PFSK-1 (cell line): ENCODE measurements around the gene ZC3H12A.

ENCODE experiments used
- FOXP2 ChIP-seq: optimal IDR thresholded peaks from 2 replicates; pipeline ENCODE3; 2011; ENCODE audit warnings: borderline replicate concordance, control low read depth, inconsistent platforms; ENCODE audit not compliant: insufficient read depth; ENCODE audit errors: extremely low read length, extremely low read depth
- POLR2AphosphoS5 ChIP-seq: IDR thresholded peaks from 2 replicates; pipeline ENCODE4 v1.6.1; 2012; ENCODE audit warnings: low read depth, mild to moderate bottlenecking, control low read depth, low read length, moderate library complexity
- REST ChIP-seq, 2 experiments: IDR thresholded peaks; 2 replicates each; pipeline versions ENCODE4 v1.6.1 to v1.8.0; 2011 to 2012; ENCODE audit warnings: low read depth in 2 of 2, low read length in 2 of 2, control low read depth in 1 of 2, inconsistent platforms in 1 of 2, mild to moderate bottlenecking in 1 of 2, moderate library complexity in 1 of 2; ENCODE audit not compliant: insufficient read depth in 1 of 2
- SIN3A ChIP-seq: IDR thresholded peaks from 2 replicates; pipeline ENCODE4 v1.6.1; 2012; ENCODE audit warnings: mild to moderate bottlenecking, low read length, moderate library complexity, borderline replicate concordance; ENCODE audit not compliant: insufficient read depth
- TAF1 ChIP-seq: IDR thresholded peaks from 2 replicates; pipeline ENCODE4 v1.6.1; 2012; ENCODE audit warnings: low read length, control low read depth, borderline replicate concordance; ENCODE audit not compliant: insufficient read depth

- no peak for TF ChIP-seq POLR2AphosphoS5
- TF ChIP-seq REST (IDR thresholded peaks at IDR 0.05; ENCODE audit: insufficient read depth in 1 of 2, low read depth in 2 of 2, low read length in 2 of 2): no peak
- TF ChIP-seq TAF1: no peak
- no peak for TF ChIP-seq SIN3A
- no peak for TF ChIP-seq FOXP2
Measured at GRCh38 chr1:37515185-37516034, 41.0 kb downstream of the ZC3H12A start.
